GM18499 (cell line): ENCODE measurements around the gene SHISA3.

Source experiments
- ATAC-seq: cut with Tn5 transposase; IDR thresholded peaks from one replicate; pipeline ENCODE4 v1.9.1; 2021; ENCODE audit warnings: moderate number of reproducible peaks; ENCODE audit not compliant: insufficient read depth, unreplicated experiment

SHISA3 gene

GRCh38 chr4:42436928-42437565, 39.8 kb downstream of the SHISA3 start:
- ATAC-seq, result no peak

GRCh38 chr4:42440083-42440482, 42.8 kb downstream of the SHISA3 start:
- no peak for ATAC-seq

GRCh38 chr4:42442601-42443000, 45.3 kb downstream of the SHISA3 start:
- ATAC-seq, result no peak

- ATAC-seq, result no peak
Measured at GRCh38 chr4:42445038-42445437, 47.8 kb downstream of the SHISA3 start.

- no peak for ATAC-seq
Measured at GRCh38 chr4:42446823-42447222, 49.5 kb downstream of the SHISA3 start.
